Astrocyte (in vitro differentiated cells and primary cell): Measurements from ENCODE around the gene NRK. TPM values are rescaled to one million over a fixed set of nuclear protein-coding genes. Genes with fewer than 3 reads are reported as not detected.
A peak's percentile ranks its signal among the peaks of the same experiment; 100 is the strongest.
"Not testable (repeated sequence)": the region's sequence is repeated elsewhere in the genome, so short reads cannot be mapped to it uniquely, and the experiment has no call there.

Experiments
- DNase-seq: peaks from one replicate; pipeline ENCODE4 v3.0.0-alpha.2; 2010; ENCODE audit warnings: low read depth
- FAIRE-seq: peaks from 2 replicates; lab custom pipeline; 2011; peaks lifted over from hg19 to GRCh38; lab: Jason Lieb, UNC
- H2AFZ ChIP-seq: 2 replicates; pipeline ENCODE4 v1.6.0; 2012; ENCODE audit warnings: low read depth, low read length, inconsistent platforms
- H3K27ac ChIP-seq: 2 replicates; pipeline ENCODE4 v1.5.1; 2011; ENCODE audit warnings: low read depth, low read length, inconsistent platforms
- H3K27me3 ChIP-seq: 2 replicates; pipeline ENCODE4 v1.6.0; 2011; ENCODE audit warnings: low read length, inconsistent platforms; ENCODE audit not compliant: insufficient read depth
- H3K36me3 ChIP-seq: 2 replicates; pipeline ENCODE4 v1.5.1; 2011; ENCODE audit warnings: low read length, inconsistent platforms; ENCODE audit not compliant: insufficient read depth
- H3K4me1 ChIP-seq: 2 replicates; pipeline ENCODE4 v1.5.1; 2011; ENCODE audit warnings: low read length, inconsistent platforms; ENCODE audit not compliant: insufficient read depth
- H3K4me2 ChIP-seq: 2 replicates; pipeline ENCODE4 v1.6.0; 2012; ENCODE audit warnings: low read length, inconsistent platforms
- H3K4me3 ChIP-seq: 2 replicates; pipeline ENCODE4 v1.5.1; 2011; ENCODE audit warnings: low read depth, mild to moderate bottlenecking, low read length, inconsistent platforms; ENCODE audit not compliant: insufficient read depth
- H3K79me2 ChIP-seq: 2 replicates; pipeline ENCODE4 v1.6.0; 2012; ENCODE audit warnings: mild to moderate bottlenecking, low read length, inconsistent platforms; ENCODE audit not compliant: insufficient read depth
- H3K9ac ChIP-seq: 2 replicates; pipeline ENCODE4 v1.6.0; 2012; ENCODE audit warnings: mild to moderate bottlenecking, low read length, inconsistent platforms
- H3K9me3 ChIP-seq: 2 replicates; pipeline ENCODE4 v1.5.1; 2012; ENCODE audit warnings: low read depth, mild to moderate bottlenecking, low read length, inconsistent platforms; ENCODE audit not compliant: insufficient read depth
- H4K20me1 ChIP-seq: 2 replicates; pipeline ENCODE4 v1.6.0; 2012; ENCODE audit warnings: low read length, inconsistent platforms; ENCODE audit not compliant: insufficient read depth
- H3K27ac Mint-ChIP-seq: one replicate; pipeline ENCODE4 v1.8.0; 2021; ENCODE audit warnings: mild to moderate bottlenecking, mixed read lengths; ENCODE audit not compliant: unreplicated experiment
- H3K27me3 Mint-ChIP-seq: one replicate; pipeline ENCODE4 v1.8.0; 2021; ENCODE audit warnings: low read depth, mixed read lengths; ENCODE audit not compliant: unreplicated experiment
- H3K36me3 Mint-ChIP-seq: one replicate; pipeline ENCODE4 v1.8.0; 2021; ENCODE audit warnings: low read depth, mixed read lengths; ENCODE audit not compliant: unreplicated experiment
- H3K4me1 Mint-ChIP-seq: one replicate; pipeline ENCODE4 v1.8.0; 2021; ENCODE audit warnings: low read depth, mixed read lengths; ENCODE audit not compliant: unreplicated experiment
- H3K4me3 Mint-ChIP-seq: one replicate; pipeline ENCODE4 v1.8.0; 2021; ENCODE audit warnings: mild to moderate bottlenecking, moderate library complexity, mixed read lengths; ENCODE audit not compliant: unreplicated experiment
- H3K9me3 Mint-ChIP-seq: one replicate; pipeline ENCODE4 v1.8.0; 2021; ENCODE audit warnings: mild to moderate bottlenecking, mixed read lengths; ENCODE audit not compliant: unreplicated experiment
- EZH2 ChIP-seq: IDR thresholded peaks from 2 replicates; pipeline ENCODE4 v1.6.1; 2012; ENCODE audit warnings: mild to moderate bottlenecking, low read length, inconsistent platforms; ENCODE audit not compliant: insufficient read depth
- total RNA-seq: library from RNA; stranded (reverse); gene quantifications from 2 replicates; pipeline ENCODE4 v1.2.1, GENCODE V29; 2021
- TF ChIP-seq, protein P1 (sequence below): IDR thresholded peaks from 2 replicates; pipeline ENCODE4 v1.5.1; 2011; ENCODE audit warnings: low read depth, mild to moderate bottlenecking, inconsistent platforms, low read length, moderate library complexity; ENCODE audit not compliant: insufficient read depth

NRK gene
- total RNA-seq, 1 donor from 2014 or later = 20.1 TPM

GRCh38 chrX:105775679-105776078 lies 46.7 kb upstream of the NRK start:
- H2AFZ ChIP-seq = no peak overlapping the region
- no peak overlapping the region for H3K4me3 ChIP-seq
- no peak for TF ChIP-seq EZH2
- TF ChIP-seq, protein P1, sequence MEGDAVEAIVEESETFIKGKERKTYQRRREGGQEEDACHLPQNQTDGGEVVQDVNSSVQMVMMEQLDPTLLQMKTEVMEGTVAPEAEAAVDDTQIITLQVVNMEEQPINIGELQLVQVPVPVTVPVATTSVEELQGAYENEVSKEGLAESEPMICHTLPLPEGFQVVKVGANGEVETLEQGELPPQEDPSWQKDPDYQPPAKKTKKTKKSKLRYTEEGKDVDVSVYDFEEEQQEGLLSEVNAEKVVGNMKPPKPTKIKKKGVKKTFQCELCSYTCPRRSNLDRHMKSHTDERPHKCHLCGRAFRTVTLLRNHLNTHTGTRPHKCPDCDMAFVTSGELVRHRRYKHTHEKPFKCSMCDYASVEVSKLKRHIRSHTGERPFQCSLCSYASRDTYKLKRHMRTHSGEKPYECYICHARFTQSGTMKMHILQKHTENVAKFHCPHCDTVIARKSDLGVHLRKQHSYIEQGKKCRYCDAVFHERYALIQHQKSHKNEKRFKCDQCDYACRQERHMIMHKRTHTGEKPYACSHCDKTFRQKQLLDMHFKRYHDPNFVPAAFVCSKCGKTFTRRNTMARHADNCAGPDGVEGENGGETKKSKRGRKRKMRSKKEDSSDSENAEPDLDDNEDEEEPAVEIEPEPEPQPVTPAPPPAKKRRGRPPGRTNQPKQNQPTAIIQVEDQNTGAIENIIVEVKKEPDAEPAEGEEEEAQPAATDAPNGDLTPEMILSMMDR = no peak
- no peak overlapping the region for H3K4me2 ChIP-seq
- no peaks in the 10 kb centered on the region for H3K27me3 ChIP-seq
- Mint-ChIP-seq H3K27ac (no peak overlapping the region), H3K4me3 (no peak overlapping the region), H3K9me3 (no peaks in the 10 kb centered on the region), H3K27me3 (no peaks in the 10 kb centered on the region), H3K36me3 (no peaks in the 10 kb centered on the region), H3K4me1 (peaks cover 2% of the 10 kb centered on the region)
- H3K4me1 ChIP-seq = no peaks in the 10 kb centered on the region
- no peaks in the 10 kb centered on the region for H3K36me3 ChIP-seq
- no peak for DNase-seq
- peak; percentile 93 for FAIRE-seq
- no peaks in the 10 kb centered on the region for H4K20me1 ChIP-seq
- no peaks in the 10 kb centered on the region for H3K79me2 ChIP-seq
- no peak overlapping the region for H3K9ac ChIP-seq
- no peaks in the 10 kb centered on the region for H3K9me3 ChIP-seq
- H3K27ac ChIP-seq = no peak overlapping the region

DNA sequence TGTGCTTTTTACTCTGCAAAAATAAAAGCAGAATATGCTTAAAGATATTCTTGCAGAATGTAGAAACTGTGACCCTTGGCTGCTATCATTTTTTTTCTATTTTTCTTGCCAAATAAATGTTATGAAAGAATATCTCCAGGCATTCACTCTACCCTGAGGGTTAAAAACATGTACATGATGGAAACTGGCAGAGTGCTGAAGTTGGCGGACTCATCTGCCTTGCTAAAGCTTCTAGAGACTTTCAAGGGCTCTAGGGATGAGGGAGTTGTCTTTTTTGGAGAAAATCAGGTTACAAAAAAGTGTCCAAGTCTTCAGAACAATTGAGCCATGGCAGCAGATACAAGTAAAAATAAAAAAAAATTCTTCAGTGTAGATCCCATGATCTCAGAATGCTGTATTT lies 40.5 kb upstream of the NRK start:
- Mint-ChIP-seq H3K36me3 (no peaks in the 10 kb centered on the region), H3K4me3 (no peak overlapping the region), H3K27ac (no peak overlapping the region), H3K27me3 (no peaks in the 10 kb centered on the region), H3K4me1 (peaks cover 2% of the 10 kb centered on the region), H3K9me3 (no peaks in the 10 kb centered on the region)
- no peak for TF ChIP-seq EZH2
- TF ChIP-seq, protein P1 = no peak
- no peaks in the 10 kb centered on the region for H3K4me1 ChIP-seq
- no peaks in the 10 kb centered on the region for H3K9me3 ChIP-seq
- H3K27me3 ChIP-seq = no peaks in the 10 kb centered on the region
- H3K27ac ChIP-seq = no peak overlapping the region
- H3K79me2 ChIP-seq = no peaks in the 10 kb centered on the region
- no peak overlapping the region for H3K4me2 ChIP-seq
- H2AFZ ChIP-seq = no peak overlapping the region
- no peaks in the 10 kb centered on the region for H3K36me3 ChIP-seq
- no peak for FAIRE-seq
- no peaks in the 10 kb centered on the region for H4K20me1 ChIP-seq
- no peak for DNase-seq
- H3K4me3 ChIP-seq = no peak overlapping the region
- H3K9ac ChIP-seq = no peak overlapping the region

DNA sequence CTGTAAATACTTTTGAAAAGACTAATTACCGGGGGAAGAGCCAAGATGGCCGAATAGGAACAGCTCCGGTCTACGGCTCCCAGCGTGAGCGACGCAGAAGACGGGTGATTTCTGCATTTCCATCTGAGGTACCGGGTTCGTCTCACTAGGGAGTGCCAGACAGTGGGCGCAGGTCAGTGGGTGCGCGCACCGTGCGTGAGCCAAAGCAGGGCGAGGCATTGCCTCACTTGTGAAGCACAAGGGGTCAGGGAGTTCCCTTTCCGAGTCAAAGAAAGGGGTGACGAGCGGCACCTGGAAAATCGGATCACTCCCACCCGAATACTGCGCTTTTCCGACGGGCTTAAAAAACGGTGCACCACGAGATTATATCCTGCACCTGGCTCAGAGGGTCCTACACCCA lies 25.5 kb upstream of the NRK start:
- DNase-seq, H3K36me3 ChIP-seq, H3K79me2 ChIP-seq, H3K27ac ChIP-seq, H4K20me1 ChIP-seq, H3K9ac ChIP-seq, H3K36me3 Mint-ChIP-seq, H3K4me3 ChIP-seq, FAIRE-seq, H3K9me3 ChIP-seq, H3K4me3 Mint-ChIP-seq, H2AFZ ChIP-seq, H3K4me1 ChIP-seq, H3K27me3 Mint-ChIP-seq, H3K4me1 Mint-ChIP-seq, H3K27ac Mint-ChIP-seq, H3K27me3 ChIP-seq, H3K4me2 ChIP-seq, H3K9me3 Mint-ChIP-seq: not testable (repeated sequence)
